HG03575 (cell line): ENCODE results near the gene LIN52.

Source experiments
- ATAC-seq: cut with Tn5 transposase; IDR thresholded peaks from one replicate; pipeline ENCODE4 v1.9.1; 2021; ENCODE audit not compliant: unreplicated experiment, insufficient number of reproducible peaks, low FRiP score; ENCODE audit errors: extremely low read depth

LIN52 gene

DNA sequence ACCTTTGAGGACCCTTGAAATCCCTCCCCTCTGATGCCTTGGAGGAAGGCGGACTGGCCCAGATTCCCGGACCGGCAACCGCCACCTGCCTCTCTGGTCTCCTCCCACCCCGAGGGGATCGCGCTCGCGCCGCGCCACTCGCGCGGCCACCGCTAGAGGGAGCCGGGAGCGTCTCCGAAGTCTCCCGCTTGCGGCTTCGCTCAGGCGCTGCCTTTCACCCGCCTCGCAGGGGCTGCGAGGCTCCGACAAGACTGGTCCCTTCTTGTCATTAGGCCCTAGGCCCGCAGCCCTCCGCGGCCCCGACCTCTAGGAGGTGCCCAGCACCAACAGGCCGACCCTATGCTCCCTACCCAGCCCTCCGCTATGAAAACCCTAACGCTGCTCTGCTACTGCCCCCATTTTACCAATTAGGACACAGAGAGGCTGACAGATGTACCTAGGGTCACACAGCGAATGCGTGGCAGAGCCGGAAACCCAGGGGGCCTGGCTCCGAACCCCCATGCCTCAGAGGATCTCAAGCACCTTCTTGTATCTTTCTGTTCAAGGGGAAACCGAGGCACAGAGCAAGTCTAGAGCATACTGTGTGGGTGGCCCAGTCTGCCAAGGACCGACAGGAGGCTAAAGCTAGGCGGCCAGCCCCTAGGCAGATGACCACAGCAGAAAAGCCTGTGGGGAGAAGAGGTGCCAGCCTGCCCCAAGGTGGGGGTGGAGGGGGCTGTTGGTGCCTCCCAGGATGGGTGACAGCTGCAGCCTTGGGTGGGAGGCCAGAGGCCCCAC lies 133.1 kb downstream of the LIN52 start:
- ATAC-seq, result no peak

DNA sequence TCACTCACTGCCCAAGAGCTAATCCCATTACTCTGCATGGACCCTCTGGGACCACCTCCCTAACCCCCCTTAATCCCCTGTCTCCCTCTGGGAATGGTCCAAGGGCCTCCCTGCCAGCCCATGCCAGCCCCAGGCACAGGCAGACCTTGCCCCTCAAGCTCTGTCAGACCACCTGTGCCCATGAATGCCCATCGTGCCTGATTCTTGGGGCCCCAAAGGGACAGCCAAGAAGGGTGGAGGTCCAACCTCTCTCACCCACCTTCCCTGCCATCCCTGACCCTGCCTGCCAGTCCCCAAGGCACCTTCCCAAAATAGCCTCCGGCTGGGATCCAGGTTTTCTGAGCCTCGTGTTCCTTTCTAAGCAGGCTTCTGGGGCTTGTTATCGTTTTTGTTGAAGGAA lies 133.7 kb downstream of the LIN52 start:
- no peak for ATAC-seq

DNA sequence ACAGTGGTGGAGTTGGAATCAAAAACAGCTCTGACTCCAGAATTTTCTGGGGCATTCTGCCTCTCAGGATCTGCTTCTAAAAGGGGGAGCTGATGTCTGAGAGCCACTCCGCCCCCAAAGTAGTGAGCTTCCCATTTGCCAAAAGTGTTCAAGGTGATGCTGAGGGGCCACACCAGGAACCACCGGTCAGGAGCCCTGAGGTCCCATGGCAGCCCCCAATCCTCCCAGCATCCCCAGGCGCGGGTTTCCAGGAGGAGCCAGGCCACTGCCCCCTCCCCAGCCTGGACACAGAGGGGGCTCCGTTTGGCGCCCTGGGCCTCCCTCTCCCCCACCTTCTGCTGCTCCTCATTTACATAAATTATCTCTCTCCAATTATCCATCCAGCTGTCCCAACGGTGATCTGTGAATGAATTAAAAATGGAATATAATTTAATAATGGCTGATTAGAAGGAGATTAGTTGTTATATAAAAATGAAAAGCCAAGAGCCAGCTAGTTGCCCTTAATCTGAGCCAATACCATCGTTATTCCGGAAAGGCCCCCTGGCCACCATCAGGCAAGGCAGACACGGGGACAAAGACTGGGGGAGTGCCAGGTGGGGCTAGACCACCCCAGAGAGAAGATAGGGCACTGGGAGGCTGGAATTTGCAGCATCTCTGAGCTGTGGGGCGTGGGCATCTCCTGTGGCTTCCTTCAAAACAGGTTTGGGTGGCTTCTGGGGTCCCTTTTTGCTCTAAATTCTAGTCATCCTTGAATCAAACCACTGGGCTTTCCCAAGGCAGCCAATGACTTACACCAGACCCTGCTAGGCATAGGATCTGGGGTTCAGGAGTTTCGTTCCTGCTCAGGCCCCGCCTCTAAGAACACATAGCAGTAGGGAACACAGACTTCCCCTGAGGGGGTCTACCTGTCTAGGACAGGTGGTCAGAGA lies 134.8 kb downstream of the LIN52 start:
- ATAC-seq, result no peak

DNA sequence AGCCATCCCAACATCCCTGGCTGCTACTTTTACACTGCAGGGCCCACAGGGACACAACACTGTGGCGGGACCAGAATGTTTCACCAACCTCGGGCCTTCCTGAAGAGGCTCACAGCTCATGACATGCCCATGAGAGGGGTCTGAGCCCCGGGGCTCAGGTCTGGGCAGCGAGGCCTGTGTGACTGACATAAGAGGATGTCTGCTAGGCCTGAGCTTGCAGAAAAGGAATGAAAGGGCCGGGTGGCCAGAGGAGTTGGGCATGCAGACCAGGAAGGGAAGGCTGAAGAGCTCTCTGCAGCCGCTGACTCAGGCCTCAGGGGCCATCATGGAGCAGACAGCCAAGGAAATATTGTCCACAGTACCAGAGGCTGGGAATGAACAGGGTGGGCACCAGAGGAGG lies 136.2 kb downstream of the LIN52 start:
- no peak for ATAC-seq

DNA sequence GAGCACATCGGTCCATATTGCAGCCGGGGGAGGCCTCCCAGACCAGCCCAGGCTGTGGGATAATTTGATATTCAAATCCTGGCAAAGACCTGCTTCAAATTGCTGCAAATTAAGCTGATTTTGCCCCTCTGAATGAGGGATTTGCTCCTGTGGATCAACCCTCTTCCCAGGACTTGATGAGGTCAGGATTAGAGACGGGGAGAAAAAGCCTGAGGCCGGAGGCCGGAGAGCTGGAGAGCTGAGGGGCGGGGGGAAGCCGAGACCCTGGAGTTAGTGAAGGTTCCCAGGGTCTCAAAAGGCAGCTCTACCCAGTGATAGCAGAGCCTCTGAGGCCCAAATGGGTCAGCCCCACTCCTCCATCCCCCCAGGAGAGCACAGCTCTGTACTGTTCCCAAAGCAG lies 137.0 kb downstream of the LIN52 start:
- no peak for ATAC-seq

DNA sequence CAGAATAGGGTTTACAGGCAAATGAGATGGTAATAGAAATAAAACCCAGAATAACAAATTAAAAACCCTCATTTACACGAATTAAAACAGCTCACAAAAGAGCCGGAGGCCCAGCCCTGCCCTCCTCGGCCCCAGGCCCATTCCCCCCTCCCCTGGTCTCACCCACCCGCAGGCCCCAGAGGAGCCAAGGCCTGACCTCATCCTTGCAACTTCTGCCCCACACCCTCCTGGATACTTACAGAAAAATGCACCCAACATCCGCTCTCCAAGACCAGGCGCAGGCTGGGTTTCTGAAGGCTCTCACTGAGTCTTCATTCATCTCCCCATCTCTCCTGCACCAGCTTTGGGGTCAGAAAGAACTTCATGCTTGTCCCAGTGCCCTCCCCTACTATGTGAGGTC lies 138.3 kb downstream of the LIN52 start:
- no peak for ATAC-seq

DNA sequence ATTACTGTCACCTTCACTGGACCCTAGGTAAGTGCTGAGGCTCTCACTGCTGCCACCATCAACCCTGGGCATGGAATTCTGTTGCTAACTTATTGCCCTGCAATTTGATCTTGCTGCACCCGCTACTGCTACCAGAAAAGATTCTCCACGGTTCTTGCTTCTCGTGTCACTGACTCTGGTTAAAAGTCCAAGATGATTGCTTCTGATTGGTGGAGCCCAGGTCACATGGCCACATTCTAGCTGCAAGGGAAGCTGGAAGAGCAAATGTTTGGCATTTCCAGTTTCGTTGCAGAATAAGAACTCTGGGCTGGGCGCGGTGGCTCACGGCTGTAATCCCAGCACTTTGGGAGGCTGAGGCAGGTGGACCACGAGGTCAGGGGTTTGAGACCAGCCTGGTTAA lies 147.0 kb downstream of the LIN52 start:
- no peak for ATAC-seq

DNA sequence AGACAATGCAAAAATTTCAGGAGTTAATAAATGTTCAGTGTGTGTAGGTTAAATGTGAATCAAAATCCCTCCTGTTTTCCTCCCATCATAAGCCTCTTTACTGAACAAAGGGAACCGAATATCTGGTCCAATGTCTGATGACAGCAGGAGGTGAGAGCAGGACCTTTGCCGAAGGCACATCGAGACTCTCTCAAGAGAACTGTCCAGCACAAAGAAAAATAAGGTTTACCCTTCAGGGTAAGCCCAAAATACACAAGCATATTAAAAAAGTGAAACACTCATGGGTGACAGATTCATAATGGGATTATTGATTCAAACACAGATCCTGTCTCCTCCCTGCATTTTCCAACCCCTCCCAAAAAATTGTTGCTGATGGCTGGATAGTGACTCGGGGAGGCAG lies 150.3 kb downstream of the LIN52 start:
- no peak for ATAC-seq

DNA sequence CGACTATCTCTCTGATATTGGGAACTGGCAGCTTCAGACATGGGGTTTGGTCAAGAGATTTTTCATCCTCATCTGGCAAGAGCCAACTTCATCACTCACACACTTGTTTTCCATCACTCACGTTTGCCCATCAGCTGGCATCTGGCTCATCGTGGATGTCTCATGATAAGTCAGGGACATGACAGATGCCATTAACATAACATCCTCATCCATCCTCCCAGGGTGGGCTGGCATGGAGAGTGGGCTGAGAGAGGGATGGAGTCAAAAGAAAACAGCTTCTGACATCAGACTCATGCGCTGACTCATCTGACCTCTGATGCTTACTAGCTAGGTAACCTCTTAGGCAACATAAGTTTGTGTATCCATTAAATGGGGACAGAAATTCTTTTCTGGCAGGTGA lies 152.7 kb downstream of the LIN52 start:
- ATAC-seq, result no peak

DNA sequence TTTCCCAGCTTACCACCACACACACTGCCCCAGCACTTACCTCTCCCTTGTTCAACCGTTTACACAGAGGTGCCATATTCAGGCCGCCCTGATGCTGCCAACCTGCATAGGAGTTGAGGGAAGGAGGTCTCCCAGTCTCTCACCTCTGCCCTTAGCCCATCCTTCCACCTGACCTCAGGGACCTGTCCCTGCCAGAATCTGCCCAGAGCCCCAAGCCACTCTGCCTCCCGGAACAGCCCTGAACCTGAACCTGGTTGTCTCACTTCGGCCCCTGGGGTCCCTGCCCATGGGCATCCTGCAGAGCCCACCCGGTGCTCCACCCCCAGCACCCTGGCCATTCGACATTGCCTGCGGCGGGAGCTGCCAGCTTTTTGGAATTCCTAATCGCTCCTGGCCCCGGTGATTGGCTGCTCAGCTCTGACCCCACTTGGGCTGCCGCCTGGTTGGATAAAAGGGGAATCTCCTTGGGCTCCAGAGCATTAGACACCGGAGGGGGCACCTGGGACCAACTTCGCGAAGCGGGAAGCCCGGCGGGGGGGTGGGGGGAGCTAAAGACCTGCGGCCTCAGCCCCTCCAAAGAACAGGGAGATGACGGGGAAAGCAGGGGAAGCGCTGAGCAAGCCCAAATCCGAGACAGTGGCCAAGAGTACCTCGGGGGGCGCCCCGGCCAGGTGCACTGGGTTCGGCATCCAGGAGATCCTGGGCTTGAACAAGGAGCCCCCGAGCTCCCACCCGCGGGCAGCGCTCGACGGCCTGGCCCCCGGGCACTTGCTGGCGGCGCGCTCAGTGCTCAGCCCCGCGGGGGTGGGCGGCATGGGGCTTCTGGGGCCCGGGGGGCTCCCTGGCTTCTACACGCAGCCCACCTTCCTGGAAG lies 154.5 kb downstream of the LIN52 start, which contains the start of gene VSX2:
TSS of gene VSX2 (plus strand) at position 476 of the 874 bp plus-strand sequence. CDS start at position 589, 113 bp downstream.
- no peak for ATAC-seq

DNA sequence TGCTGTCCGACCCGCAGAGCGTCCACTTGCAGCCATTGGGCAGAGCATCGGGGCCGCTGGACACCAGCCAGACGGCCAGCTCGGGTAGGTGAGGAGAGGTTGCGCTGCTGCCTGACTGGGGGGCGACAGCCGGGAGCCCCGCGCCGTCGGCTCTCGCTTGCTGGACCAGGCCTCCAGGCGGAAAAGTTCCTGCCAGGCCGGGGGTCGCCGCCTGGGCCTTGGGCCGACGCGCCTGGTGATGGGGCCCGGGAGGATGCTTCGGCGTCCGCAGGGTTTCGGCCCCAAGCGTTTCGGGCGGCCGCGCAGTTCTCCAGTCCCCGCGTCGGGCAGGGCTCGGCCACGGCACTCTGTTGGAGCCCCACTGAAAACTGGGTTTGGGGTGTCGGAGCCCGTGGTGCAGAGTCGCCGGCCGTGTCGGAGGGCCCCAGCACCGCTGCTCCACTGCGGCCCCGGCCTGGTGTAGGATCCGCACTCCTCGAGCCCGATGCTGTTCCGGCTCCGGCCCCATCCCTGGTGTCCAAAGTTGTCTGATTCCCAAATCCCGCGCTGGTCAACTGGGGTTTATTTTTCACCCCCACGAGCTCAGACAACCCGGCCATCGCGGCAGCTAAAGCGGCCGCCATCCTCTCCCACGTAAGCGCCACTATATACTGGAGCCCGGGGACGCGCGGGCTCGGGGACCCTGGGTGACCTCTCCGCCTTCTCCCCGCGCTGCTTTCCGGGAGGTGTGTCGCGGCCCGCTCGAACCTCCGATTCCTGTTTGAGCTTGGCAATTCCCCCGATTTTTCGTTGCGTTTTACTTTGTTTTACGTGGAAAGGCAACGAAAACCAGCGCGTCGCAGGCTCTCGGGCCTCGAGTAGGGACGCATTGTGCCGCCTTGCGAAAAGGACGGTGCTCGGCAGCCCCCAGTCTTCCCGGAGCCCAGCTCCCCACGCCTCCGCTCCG lies 155.4 kb downstream of the LIN52 start:
- ATAC-seq, result no peak

DNA sequence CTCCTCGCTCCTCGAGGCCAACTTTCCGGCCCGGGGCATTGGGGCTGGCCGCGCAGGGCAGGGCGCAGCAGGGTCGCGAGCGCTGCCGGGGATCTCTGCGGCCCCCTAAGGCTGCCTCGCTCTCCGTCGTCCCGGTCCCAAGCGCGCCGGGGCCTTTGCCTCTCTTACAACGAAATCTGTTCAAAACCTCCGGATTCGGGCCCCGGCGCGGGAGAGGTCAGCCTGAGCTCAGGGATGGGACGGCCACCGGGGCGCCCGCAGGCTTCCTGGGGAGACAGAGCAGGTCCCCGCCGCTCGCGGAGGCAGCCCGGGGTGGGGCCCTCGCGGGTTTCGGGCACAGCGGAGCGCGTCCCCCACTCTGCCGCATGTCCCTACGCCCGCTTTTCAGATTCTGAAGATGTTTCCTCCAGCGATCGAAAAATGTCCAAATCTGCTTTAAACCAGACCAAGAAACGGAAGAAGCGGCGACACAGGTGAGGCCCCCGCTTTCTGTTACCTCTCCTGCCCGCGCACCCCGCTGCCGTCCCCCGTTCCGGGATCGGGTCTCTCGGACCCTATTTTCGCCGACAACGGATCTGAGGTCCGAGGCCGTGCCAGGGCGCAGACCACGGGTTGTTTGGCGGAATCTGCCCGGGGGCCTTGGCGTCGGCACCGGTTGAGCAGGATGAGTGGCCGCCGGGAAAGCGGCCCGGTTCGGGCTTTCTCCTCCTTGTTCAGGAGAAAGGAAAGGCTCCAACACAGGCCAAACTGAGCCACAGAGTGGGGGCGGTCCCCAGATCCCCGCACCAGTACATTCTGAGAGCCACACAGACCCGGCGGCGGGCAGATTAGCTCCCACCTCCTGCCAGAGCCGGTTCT lies 156.3 kb downstream of the LIN52 start:
- no peak for ATAC-seq

DNA sequence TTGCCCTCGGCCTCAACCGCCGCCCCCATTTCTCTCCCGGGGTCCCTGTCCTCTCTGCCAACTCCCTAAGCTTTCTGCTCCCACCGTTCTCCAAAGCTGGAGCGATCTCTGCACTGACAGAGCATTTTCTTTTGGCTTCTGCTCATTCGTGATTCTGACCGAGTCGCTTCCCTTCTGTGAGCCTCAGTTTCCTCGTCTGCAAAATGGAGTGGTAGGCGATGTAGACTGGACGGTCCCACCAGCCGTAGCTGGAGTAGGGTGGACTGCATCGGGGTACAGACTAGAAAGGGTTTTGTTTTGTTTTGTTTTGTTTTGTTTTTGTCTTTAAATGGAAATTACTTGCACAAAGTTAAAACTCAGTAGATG lies 156.9 kb downstream of the LIN52 start:
- ATAC-seq, result no peak

DNA sequence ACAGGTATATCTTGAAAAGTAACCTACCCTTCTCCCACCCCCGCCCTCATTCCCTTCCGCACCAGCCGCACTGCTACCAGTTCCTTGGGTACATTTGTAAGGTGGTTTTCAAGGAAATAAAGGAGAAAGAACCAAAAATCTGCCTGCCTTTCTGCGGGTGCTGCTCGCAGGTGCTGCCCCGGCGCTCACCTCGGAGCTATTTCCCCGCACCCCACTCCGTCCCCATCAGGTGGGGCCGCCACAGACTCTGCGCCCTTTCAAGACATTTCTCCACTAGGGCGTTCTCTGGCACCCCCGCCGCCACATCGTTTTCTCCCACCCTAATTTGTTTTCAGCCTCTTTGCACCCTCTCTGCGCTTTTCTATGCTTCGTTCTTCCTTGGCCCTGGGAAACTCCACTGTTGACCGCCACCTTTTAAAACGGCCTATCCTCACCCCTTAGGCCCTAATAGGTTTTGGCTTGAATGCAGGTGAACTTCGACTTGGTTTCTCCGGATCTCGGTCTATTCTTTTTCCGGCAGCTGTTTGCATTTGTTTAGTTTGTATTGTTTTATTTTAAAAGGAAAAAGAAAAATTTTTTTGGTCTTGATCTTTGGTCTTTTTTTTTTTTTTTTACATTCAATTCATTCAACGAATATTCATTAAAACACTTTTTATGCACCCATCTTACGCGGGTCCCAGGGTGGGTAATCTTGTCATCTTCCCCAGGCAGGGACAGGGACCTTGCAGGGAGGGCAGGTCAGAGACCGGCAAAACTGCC lies 157.4 kb downstream of the LIN52 start:
- ATAC-seq, result no peak

DNA sequence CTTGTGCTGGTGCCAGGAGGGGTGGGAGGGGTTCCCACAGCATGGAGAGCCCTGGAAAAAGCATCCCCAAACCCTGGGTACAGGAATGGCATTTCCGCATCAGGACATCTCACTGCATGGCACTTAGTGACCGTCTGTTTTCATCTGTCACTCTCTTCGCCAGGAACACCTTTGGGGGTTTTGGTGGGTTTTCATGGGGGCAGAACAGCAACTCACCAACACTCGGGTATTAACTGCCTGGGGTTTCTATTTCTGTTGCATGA lies 158.0 kb downstream of the LIN52 start:
- ATAC-seq, result no peak

DNA sequence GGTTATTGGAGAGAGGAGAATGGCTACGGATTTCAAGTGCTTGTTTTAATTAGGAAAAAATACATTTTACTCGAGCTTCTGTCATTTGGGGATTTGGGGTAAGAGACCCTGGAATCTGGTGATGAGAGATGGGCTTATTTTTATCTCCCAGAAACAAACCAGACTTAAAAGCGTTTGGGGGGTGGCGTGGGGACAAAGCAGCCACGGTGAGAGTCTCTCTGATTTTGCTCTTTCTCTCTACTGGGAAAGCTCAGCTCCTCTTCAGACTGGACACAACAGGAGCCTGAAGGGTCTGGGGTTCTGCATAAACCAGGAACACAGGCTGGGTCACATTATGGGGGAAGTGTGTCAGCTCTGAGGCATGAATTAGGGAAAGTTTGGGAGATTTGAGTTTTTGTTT lies 158.3 kb downstream of the LIN52 start:
- no peak for ATAC-seq

DNA sequence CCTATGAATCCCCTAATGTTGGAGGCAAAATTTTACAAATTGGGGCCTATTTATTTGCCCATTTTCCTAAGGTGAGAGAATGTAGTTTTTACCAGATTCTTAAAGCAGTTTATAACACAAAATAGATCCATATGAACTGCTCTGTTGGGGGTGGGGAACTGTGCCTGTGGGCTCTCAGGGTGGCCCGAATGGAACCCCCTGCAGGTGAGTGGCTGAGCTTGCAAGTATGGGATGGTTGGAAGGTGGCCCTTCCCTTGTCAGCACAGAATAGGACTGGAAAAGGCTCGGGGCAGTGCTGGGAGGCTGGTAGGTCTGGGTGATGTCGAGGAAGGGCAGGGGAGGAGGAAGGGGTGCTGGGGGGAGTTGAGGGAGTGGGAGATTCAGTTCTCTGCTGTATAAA lies 159.4 kb downstream of the LIN52 start:
- ATAC-seq, result no peak
